ENCODE results near the gene ACTR2.

Gene ACTR2

DNA sequence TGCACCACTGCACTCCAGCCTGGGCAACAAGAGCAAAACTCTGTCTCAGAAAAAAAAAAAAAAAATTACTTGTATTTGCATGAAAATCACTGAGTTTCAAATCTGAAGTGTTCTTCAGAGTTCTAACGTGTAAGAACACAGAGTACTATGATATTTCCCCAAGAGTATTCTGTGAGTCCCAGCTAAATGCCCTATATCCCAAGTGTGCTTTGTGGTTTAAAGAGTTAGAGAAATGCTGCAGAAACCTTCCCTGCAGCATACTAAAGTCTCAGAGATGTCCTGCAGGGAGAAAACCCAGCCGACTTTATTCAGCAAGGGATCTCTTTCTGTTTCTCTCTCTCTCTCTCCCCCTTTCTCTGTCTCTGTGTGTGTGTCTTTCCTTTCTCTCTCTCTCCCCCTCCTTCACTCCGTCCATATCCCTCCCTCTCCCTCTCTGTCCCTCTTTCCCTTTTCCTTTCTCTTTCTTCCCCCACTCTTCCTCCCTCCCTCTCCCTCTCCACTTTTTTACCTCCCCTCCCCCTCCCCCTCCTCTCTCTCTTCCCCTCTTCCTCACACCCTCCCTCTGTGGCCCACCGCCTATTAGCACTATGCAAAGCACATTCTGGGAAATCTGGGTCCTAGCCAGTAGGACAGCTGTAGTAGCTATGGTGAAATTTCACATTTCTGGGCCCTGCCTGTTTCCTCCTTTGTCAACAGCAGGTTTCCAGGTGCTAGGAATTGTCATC, 54.2 kb downstream of the ACTR2 start:
- no peak for DNase-seq

DNA sequence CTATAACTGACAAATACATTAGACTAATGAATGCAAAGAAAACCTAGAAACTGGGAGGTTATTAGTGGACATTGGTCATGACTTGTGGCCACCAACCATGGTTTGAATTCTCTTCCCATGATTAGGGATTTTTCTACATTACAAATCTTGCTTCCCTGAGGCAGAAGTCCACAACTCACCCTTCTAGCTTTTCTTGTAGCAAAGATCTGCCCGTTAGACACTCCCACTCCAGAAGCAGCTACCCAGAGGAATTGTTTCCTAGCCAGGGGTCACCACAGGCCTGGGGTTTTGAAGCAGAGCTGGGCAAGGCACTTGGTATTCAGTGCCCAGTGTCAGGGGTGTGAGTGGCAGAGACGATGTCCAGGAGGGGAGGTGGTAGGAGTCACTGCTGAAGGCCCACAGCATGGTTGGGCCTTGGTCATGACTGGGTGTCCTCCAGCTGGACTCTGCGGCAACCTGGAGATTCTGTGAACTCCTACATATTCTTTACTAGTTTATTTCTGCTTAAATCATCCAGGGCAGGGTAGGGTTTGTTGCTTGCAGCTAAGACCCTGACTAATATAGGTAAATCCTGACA, 54.9 kb downstream of the ACTR2 start:
- DNase-seq: no peak

DNA sequence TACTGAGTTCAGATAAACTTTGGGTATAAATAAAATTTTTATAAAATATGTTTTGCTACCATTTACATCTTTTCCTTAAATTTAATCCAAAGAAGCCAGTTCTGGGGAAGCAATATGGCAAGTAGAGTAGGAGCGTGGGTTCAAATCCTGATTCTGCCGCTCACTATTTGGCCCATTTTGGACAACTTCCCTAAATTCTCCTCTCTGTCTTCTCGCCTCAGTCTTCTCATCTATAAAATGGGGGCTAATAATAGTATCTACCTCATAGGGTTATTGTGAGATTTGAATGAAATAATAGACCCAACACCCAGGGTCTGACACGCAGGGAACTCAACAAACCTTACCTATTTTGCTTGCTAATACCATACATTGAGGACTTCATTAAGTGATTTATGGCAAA, 59.7 kb downstream of the ACTR2 start:
- DNase-seq: no peak

DNA sequence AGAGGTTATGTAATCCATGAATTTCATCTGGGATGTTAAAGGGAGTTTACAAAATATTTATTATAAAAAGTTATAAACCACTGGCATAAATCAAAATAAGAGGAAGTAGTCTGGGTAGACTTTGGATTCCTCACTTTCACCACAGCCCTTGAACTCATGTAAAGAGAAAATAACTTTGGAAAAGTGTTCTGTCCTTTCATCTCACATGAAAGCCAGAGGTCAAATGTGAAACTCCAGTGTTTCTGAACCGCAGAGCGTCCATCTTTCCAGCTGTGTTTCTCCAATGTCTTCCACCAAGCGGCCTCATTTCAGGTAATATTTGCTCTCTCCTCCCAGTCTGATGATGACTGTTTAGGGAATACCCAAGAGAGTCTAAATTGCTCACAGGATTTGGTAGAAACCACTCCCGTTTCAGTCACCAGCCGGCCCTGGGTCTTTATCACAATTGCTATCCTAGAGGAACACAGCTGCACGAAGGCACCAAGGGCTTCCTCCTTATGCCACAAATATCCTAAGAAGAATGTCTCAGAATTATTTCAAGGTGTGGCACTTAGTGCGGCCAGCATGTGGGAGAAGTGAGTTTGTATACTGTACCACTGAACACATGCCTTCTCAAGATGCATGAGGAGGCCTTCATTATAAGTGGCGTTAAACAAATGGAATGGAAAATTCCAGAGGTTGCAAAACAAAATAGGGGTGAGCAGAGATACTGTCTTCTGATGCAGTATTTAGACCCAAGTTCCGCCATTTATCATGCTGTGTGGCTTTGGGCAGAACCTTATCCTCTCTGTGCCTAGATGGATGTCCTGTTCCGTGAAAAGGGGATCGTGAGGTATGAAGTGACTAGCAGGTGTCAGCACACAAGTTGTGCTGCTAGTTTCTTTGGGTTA, 63.8 kb downstream of the ACTR2 start:
- DNase-seq: no peak

DNA sequence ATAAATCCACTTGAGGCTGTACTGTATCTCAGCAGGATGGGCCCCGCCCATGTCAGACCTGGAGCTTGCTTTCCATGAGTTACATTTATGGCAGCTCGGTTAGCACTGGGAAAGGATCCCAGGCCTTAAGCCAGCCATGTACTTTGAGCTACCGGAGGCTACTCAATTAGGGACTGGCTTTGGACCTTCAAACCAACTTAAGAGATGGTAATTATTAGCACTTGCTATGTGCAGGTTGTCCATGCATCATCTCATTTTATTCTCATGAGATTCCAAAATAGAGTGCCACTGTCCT, 64.4 kb downstream of the ACTR2 start:
- no peak for DNase-seq

DNA sequence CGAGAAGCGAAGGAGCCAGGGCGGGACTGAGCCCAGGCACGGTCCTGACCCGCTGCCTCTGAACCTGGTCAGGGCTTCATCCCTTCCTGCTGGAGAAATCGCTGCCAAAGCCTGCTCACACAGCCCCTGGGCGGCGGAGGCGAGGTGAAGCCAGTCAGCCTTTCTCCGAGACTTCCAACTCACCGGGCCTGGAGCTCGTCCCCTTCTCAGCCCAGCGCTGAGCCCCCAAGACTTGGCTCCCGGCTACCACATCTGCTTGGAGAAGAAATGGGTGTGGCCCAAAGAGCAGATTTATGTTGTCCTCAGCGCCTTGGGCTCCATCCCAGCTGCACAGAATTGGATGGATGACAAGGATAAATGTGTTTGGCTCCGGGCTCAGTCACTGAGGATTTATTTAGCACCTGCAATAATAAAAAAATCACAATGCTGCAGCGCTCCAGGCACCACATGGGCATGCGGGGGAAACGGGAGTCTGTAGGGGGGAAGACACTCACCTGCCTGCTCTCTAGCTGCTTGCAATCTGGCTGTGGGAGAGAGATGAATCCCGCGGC, 64.9 kb downstream of the ACTR2 start:
- no peak for DNase-seq

DNA sequence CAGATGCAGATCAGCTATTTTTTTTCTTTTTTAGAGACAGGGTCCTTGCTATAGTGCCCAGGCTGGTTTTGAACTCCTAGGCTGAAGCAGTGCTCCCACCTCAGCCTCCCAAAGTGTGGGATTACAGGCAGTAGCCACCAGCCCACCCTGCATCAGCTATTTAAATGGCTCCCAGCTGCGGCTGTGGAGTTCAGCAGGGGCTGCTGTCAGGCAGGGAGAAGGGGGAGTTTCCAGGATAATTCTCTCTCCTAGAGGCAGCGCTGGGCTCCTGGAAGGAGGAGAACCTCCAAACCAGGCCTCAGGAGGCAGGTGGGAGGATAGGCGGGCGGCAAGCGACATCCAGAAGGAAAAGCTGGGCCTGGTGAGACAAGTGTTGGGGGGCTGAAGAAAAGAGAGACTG, 65.7 kb downstream of the ACTR2 start:
- DNase-seq: no peak

DNA sequence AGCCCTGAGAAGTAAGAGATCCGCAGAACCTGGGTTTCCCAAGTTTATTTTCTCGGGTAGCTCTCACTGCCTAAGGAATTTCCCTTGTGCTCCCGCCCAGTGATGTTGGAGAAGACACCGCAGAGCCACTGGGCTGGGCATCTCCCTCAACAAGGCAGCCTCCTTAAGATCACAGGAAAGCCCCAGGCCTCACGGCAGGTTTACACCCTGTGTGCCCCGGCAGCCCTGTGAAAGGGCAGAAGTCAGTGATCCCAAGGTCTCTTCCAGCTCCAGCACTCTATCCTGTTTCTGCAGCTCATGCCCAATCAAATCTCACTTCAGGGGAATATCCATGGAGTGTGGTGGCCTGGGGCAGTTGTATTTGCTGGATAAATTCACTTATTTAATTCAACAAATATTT, 66.5 kb downstream of the ACTR2 start:
- no peak for DNase-seq

DNA sequence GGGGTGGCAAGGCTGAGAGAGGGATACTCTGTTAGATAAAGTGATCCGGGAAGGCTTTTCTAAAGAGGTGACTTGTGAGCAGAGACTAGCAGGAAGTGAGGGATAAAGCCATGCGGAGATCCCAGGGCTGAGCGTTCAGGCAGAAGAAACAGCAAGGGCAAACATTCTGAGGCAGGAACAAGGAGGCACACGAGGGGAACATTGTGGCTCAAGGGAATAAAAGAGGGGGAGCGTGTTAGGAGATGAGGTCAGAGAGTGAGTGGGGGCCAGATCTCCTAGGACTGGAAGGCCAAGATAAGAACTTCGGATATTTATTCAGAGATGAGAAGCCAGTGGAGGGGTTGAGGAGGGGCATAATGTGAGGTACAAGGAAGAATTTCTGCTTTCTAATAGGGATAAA, 67.1 kb downstream of the ACTR2 start:
- DNase-seq: no peak

DNA sequence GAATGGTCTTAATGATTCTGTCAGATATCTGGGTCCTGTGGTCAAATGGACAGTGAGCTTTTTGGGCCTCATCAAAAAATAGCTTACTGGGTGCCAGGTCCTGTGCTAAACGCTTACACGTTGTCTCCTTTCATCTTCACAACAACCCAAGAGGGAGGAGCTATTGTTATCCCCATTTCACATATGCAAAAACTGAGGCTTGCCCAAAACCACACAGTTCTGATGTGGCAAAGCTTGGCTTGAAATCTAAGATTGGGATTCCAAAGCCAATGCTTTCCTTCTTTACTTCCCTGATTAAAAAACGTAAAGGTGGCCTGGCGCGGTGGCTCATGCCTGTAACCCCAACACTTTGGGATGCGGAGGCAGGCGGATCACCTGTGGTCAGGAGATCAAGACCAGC, 69.3 kb downstream of the ACTR2 start:
- no peak for DNase-seq

DNA sequence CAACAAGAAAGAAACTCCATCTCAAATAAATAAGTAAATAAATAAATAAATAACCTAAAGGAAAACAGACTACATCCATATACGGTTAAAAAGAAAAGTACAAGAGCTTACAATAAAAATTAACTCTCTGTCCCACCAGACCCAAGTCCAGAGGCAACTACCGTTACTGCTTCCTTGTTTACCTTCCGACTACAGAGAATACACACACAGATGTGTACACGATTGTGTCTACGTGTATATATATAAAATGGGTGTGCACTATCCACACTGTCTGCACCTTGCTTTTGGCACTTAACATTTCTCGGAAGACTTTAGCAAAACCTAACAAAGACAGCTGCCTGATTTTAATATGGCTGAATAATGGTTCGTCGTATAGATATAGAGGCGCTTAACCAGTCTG, 69.9 kb downstream of the ACTR2 start:
- no peak for DNase-seq

DNA sequence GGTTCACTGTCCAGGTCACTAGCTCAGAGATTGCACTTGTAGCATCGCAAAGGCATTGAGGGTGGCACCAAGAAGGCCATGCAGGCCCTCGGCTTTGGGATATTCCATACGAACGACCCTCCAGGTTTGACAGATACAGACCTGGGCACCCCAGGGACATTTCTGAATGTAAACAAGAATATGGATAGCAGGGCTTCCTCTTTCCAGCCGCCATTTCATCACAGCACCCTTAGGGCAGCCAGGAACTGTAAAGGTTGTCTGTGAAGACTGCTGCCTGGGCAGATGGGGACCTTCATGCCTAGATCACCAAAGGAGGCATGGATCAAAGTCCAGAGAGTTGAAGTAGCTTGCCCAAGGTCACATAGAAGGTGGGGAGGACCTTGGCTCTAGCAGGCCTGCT, 70.5 kb downstream of the ACTR2 start:
- no peak for DNase-seq

DNA sequence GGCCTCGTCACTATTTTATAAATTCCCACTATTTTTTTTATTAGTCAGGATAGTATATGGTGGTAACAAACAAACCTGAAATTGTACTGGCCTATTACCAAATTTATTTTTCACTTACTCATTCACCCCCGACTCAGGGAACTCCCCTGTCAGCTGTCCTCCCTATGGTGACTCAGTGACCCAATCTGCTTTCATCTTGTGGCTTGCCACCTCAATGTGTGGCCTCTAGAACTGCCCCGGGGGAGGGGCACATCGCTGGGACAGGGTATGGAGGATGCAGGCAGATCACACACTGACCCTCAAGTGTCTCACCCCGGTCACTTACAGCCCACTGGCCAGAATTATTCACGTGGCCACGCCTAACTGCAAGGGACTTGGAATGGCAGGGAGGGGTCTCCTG, 71.6 kb downstream of the ACTR2 start:
- DNase-seq: no peak

DNA sequence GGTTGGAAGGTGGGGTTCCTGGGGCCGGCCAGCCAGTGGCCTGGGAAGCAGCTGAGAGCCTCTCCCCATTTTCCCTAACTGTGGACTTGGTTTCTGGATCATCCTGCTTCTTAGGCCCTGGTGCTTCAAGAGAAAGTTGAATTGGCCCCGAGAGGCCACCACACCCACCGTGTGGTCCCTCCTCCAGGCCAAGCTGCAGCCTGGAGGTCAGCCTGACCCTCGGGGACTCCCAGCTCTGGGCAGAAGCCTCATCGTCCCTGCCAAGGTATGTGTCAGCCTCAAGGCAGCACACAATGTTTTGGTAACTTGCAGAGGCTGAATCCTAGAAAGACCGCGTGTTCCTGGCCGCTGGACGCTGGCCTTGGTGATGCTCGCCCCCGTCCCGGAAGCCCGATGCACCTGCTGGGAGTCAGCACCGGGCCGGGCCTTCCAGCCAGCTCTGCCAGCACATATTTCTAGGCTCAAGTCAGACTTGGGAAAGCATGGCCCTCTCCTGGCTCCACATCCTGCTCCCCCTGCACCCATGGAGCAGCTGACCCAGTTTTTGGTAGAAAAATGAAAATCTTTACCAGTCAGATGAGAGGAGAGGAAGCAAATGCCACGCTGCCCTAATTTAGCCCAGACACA, 72.6 kb downstream of the ACTR2 start:
- no peak for DNase-seq

DNA sequence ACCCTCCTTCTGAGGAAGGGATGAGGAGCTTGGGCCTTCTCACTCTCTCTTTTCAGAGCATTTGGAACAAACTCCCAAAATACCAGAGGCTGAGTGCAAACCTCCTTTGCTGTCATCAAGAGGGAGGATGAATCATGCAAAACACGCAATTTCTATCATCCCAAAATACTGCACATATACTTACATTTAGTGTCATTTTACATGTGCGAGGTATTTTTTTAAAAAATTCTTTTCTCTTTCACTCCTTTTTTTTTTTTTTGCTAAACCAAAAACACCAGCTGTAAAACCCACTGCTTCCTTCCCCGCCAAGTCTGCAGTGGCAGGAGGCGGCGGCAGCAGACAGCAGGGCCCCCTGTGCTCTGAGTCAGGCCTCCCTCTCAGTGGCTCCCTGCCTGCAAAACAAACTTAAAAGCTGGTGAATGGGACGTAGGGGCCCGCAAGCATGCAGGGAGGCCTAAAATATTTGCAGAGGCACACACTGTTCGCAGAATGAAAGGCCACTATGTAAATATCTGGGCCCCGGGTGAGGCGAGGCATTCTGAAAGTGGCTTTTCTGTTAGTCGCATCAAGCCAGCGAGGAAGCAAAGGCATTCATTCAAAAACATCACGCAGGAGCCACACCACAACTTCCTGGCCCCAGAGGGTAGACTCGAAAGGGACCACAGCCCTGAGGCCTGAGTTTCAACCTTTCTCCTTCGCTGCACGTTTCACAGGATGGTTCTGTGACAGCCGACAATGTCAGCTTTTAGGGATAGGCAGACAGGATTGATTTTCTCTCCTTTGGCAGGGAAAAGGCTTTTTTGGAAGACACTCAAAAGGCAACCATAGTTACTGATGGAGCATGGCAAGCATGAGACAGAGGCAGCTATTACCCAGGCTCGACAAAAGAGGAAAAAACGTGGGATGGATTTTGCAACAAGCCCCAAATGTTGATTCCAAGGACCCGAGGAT, 73.4 kb downstream of the ACTR2 start:
- peak; percentile 57 to 58 for DNase-seq

DNA sequence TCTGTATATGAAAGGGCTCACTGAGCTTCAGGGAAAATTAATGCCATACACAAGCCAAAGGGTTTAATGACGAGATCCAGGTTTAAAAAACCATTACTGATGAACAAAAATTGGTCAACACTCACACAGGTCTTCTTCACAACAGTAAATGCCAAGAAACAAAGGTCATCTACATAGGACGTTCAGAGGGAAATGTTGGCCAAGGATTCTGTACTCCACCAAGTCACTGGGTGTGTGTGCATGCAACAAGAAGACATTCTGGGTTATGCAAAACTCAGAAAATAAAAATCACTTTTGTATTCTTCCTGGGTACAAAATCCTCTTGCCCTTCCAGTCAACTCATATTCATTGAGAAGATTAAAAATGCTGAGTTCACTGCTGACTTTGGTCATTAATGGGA, 78.3 kb downstream of the ACTR2 start:
- DNase-seq: no peak

DNA sequence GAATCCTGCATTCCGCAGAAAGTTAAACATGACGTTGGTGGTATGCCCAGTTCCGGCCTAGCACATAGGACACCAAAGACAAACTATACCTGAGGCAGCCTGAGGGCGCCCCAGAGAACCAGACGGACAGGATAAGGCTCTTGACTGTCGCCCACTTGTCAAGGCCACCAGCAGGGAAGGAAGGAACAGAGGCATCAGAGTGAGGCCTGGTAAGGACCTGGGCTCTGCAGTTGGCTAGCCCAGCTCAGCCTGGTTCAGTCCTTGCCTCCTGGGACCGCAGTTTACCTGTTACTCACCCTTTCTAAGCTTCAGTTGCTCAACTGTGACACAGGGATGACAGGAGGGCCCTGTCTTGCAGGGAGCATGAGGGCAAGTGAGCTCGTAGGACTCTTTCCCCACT, 82.1 kb downstream of the ACTR2 start:
- DNase-seq: no peak

DNA sequence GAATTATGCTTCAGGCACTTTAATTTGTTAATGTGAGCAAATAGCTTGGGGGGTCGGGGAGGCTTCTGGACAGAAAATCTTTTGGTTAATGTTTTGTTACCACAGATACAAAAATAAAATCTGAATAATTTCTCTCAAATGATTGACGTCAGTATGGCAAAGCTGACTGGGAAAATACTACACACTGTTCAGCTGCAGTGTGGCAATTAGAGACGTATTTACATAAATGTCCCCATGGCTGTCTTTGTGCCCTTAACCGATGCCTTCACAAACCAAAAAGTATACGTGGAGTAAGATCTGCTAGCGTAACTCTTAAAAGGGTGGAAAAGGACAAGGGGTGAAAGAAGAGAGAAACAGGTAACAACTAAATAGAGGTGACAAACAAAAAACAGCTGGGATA, 83.4 kb downstream of the ACTR2 start:
- no peak for DNase-seq

DNA sequence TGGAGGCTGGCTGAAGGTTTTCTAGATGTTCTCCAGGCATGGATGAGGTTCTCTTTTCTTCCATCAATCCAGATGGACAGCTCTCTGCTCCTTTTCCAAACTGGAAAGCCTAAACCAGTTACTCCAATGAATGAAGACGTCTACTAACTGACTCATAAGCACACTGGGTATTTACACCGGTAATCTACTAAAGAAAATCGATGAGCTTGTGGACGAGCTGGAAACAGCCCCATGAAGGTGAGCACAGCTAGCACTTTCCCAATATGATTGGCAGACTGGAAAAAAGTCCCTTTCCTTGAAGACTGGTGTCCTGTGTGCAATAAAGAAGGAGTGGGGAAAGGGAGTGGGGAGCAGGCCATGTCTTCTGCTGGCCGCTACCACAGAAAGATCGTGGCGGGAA, 84.0 kb downstream of the ACTR2 start:
- DNase-seq: no peak

DNA sequence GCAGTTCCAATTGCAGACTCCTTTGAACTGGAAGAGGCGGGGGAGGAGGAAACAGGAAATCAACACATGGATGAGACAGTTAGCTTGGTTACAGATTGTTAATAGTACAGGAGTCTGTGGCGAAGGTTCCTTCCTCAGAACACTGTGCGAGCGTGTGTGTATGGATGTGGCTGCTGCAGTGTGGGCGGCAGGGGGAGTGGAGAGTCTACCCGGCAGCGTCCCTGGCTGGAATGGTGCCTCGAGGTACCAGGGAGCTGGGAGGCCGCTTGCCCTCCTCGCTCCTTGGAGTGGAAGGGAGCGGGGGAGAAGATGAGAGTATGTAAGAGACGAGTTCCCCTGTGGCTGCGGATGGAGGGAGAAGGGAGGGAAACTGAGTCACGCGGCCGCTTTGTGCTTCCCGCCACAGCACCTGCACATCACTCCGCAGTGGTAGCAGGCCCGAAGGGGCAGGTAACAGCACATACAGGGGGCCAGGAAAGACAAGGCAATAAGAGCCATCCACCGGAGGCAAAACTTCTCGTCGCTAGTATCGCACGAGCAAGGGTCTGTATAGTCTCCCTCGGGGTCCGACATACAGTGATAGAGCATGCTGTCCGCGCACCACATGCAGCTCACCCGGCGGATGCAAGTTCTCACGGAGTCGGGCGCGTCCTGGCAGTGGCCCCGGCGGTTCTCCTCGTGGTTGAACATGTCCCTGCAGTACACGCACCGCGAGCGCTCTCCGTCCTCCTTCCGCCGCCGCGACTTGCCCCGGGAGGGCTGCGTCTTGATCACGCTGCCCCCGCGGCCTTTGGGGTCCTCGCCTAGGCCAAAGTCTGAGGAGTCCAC, 85.7 kb downstream of the ACTR2 start:
- no peak for DNase-seq

DNA sequence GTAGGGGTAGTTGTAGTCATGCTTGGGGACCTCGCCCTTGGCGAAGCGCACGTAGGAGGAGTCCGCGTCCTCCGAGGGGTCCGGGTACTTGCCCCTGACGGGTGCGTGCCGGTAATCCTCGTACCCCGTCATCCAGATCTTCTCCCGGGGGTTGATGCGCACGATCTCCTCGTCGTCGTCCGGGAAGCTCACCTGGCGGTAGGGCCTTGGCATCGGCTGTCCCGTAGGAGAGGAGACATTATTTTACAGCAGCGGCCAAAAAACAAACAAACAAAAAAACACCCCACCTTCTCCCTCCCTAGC, 86.3 kb downstream of the ACTR2 start:
- DNase-seq: no peak
